NCI-H69 (cell line): Measurements from ENCODE around the gene EHBP1.

Experiments
- DNase-seq: peaks from one replicate; lab custom pipeline; 2025; lab: John Stamatoyannopoulos, UW

Gene EHBP1

DNA sequence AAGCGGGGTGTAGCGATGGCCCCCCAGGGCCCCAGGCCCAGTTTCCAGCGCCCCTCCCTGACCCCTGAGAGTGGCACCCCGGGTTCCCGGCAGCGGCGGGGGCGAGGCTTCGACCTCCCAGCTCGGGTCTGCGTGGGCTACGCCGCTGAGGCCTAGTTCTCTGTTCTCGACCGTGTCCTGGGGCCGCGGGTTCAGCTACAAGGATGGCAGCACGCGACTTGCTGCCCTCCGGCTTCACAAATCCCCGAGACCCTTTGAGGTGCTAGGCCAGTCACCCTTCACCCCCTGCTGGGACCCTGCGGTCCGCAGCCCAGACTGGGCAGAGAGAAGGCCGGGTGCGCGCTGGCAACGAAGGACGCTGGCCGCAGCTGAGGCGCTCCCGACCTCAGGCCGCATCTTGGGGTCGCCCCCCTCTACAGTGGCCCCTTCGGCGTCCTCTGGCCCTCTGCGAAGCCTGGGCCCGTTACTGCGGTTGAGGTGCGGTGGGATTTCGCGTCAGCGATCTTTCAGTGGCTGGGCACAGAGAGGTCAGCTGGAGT, 346.4 kb downstream of the EHBP1 start:
- DNase-seq: no peak

DNA sequence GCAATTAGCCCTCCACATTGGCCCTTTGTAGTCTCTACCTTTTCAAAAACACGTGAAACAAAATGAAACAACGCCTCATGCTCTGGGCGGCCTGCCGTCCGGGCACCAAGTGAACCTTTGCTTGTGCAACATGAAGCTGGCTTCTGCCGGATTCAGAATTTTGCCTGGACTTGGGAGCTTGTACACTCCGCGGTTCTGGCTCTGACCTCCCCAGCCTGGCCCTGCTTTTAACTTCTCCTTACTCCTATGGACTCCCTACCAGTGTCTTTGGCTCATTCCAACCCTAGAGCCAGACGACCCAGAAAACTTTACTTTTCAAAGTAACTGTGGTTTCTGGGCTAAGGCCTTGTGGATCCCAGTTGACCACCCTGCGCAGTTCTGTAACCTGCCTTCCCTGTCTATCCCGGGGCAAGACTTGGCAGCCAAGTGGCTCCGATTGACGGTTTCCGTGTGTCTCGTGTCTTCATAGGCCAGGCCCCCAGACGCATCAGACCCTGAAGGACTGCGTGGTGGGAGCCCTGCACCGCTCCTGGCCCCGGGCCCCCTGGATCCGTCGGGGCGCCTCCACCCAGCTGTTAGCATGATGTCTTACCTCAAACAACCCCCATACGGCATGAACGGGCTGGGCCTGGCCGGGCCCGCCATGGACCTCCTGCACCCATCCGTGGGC, 347.0 kb downstream of the EHBP1 start:
- no peak for DNase-seq

- no peak for DNase-seq
Measured at GRCh38 chr2:63053081-63053888, 347.8 kb downstream of the EHBP1 start.

- DNase-seq: no peak
Measured at GRCh38 chr2:63053889-63054602, 348.5 kb downstream of the EHBP1 start.

- no peak for DNase-seq
Measured at GRCh38 chr2:63054841-63055225, 349.3 kb downstream of the EHBP1 start.

GRCh38 chr2:63055226-63056106, 350.0 kb downstream of the EHBP1 start:
- DNase-seq: no peak

DNA sequence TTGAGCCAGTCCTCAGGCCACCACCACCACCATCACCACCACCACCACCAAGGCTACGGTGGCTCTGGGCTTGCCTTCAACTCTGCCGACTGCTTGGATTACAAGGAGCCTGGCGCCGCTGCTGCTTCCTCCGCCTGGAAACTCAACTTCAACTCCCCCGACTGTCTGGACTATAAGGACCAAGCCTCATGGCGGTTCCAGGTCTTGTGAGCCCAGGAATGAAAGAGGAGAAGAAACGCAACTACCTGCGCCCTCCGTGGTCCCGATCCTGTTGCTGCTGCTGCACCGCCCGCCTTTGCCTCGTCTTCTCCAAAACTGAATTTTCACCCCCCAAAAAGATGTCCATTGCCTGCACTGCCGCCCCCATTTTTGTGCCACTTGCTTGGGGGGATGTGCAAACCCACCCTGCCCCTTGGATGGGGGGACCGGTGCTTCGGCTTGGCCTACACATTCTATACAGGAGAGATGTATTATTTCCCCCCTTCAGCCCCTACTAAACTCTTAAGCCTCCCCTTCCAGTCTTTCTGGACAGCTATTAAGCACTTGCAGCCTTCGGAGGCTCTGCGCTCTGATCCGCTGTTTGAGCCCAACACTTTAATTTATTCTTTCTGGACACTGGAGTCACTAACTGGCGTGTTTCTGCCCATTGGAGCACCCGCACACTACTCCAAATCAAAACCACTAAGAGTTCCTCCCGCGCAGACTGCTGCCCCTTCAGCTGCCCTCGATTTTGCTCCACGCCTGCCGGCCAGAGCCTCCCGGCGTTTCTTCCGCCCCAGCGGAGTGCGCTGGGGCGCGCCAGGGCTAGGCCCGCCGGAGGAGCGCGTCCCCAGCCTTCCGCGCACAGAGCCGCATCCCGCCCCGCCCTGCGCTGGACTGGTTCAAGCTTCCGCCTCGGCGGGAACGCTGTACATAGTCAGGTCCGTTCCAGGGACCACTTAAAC, 350.9 kb downstream of the EHBP1 start:
- DNase-seq: no peak

GRCh38 chr2:63057249-63058143, 352.0 kb downstream of the EHBP1 start:
- DNase-seq: no peak

GRCh38 chr2:63058144-63058920, 352.8 kb downstream of the EHBP1 start:
- no peak for DNase-seq

DNA sequence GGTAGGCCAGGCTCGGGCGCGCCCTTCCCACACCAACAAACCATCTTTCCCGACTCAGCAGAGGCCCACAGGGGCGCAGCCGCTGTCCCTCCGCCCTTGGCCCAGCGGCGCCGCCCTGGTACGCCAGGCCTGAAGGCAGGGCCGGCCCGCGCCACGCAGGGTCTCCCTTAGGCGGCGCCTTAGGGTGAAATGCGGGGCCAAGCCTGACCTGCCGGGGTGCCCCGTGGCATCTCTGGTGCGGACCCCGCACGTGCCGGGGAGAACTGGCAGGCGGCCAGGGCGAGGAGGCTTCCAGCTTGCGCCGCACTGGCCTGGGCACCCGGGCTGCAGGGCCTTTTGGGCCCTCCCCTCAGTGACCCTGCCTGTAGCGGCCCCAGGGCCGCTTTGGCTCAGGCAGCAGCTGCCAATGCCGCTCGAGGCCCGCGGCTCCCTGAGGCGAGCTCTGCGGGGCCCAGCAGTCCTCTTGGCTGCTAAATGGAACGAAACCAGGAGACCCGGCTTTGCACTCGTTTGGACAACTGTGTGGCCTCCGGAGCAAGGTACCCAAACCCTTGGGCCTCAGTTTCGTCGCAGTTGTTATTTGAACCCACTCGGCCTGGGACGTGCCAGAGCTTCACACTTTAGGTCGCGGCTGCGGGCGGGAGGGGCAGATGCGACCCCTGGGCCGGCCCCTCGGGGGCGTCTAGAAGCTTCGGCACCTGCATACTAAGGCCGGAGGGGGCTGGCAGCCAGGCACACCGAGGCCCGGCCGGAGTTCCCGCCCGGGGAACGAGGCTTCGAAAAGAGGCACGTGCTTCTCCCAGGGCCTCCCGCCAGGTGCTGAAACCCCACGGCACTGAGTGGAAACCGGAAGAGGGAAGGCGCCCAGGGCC, 353.6 kb downstream of the EHBP1 start:
- no peak for DNase-seq

GRCh38 chr2:63059793-63060471, 354.4 kb downstream of the EHBP1 start:
- DNase-seq: no peak

DNA sequence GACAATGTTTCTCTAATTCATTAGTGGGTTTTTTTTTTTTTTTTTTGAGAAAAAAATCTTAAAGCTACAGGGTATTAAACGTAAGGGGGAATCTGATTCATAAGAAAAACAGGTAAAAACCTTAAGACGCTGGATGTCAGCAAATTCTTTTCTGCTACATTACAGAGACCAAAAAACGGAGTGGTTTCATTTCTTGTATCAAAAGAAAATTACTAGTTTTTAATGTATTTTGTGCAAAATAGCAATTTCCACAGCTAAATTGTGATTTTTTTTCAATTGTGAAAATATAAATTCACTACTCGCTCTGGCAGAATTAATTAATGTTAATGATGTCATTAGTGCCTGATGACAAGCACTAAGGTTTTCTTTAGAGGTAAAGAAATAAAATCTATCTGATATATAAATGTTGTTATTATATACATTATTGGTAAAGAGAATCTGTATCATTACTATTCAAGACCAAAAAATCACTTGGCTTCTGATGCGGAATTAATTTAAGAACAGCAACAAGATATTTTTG, 355.0 kb downstream of the EHBP1 start:
- no peak for DNase-seq

- peak; percentile 47 for DNase-seq
Measured at GRCh38 chr2:63064197-63064596, 358.7 kb downstream of the EHBP1 start.

GRCh38 chr2:63064661-63065060, 359.1 kb downstream of the EHBP1 start:
- DNase-seq: no peak

- DNase-seq: no peak
Measured at GRCh38 chr2:63066265-63066664, 360.8 kb downstream of the EHBP1 start.

GRCh38 chr2:63066838-63067237, 361.3 kb downstream of the EHBP1 start:
- DNase-seq: no peak

- DNase-seq: no peak
Measured at GRCh38 chr2:63071664-63072063, 366.2 kb downstream of the EHBP1 start.
